Prostate gland (tissue), 2 donors: ENCODE data around the gene ST8SIA1.

Experiments
- CTCF ChIP-seq, 4 experiments: fragments of 200-600 bp in 2 of 4; fragments of 450-650 bp in 2 of 4; sonication (generic) in 2 of 4; IDR thresholded peaks; 1 replicate in 3 of 4; 2 replicates in 1 of 4; pipeline ENCODE4 v1.5.1; 2016 to 2019; ENCODE audit warnings: antibody characterized with exemption in 4 of 4, mild to moderate bottlenecking in 2 of 4, moderate library complexity in 2 of 4
- POLR2A ChIP-seq: fragments of 450-650 bp; IDR thresholded peaks from one replicate; pipeline ENCODE4 v1.6.1; 2016; ENCODE audit warnings: antibody characterized with exemption, mild to moderate bottlenecking

GRCh38 chr12:22254478-22254877, 80.0 kb downstream of the ST8SIA1 start:
- TF ChIP-seq CTCF (IDR thresholded peaks at IDR 0.05) (no peak), POLR2A (no peak)
